GM12878 (cell line): Measurements from ENCODE around the gene ELOVL5. TPM values are rescaled to one million over a fixed set of nuclear protein-coding genes. Genes with fewer than 3 reads are reported as not detected.

Experiments
- ATAC-seq: fragments of 200-7000 bp; cut with Tn5 transposase; 3 replicates; pipeline ENCODE4 v1.9.1; 2020; ENCODE audit warnings: mild to moderate bottlenecking, moderate library complexity
- BruUV-seq: library from RNA; stranded (reverse); fragments of 400-500 nt; replicated peaks from 2 replicates; lab custom pipeline; 2021; lab: Mats Ljungman, UMichigan
- CTCF ChIA-PET: fragments of 300-600 bp; sonication (Branson Sonifier 250); formaldehyde crosslinking; extraction: SDS; loops from one replicate; lab custom pipeline; 2021; ENCODE audit warnings: inconsistent platforms; lab: Yijun Ruan, JAX
- POLR2A ChIA-PET: fragments of 350-600 bp; formaldehyde crosslinking; extraction: SDS; loops from one replicate; lab custom pipeline; 2021; ENCODE audit warnings: inconsistent platforms; lab: Charles Lee
- RAD21 ChIA-PET: fragments of 300-600 bp; sonication (Branson Sonifier 250); formaldehyde crosslinking; loops from one replicate; lab custom pipeline; 2023; ENCODE audit warnings: antibody characterized with exemption; ENCODE audit not compliant: unreplicated experiment; lab: Charles Lee
- SMC1A ChIA-PET: fragments of 300-600 bp; sonication (Branson Sonifier 250); formaldehyde crosslinking; loops from one replicate; lab custom pipeline; 2023; ENCODE audit not compliant: unreplicated experiment, uncharacterized antibody; lab: Charles Lee
- DNase-seq: peaks from one replicate; pipeline ENCODE4 v3.0.0-alpha.2; 2011; ENCODE audit warnings: low read depth, low spot score
- FAIRE-seq: peaks from 3 replicates; lab custom pipeline; 2011; peaks lifted over from hg19 to GRCh38; lab: Jason Lieb, UNC
- H2AFZ ChIP-seq: 2 replicates; pipeline ENCODE4 v1.6.0; 2011; ENCODE audit warnings: low read depth, low read length, control low read depth; ENCODE audit not compliant: control insufficient read depth
- H3K27ac ChIP-seq: 2 replicates; pipeline ENCODE4 v1.5.1; 2011; ENCODE audit warnings: control low read depth; ENCODE audit not compliant: control insufficient read depth, insufficient read depth
- H3K27me3 ChIP-seq, 2 experiments: replicated peaks in 1 of 2; 2 replicates each; pipeline versions ENCODE4 v1.6.0 to v1.6.1; 2011; ENCODE audit warnings: low read length in 1 of 2; ENCODE audit not compliant: control insufficient read depth in 2 of 2, insufficient read depth in 2 of 2
- H3K36me3 ChIP-seq, 2 experiments: 2 replicates each; pipeline ENCODE4 v1.5.1; 2011; ENCODE audit warnings: low read length in 1 of 2; ENCODE audit not compliant: control insufficient read depth in 2 of 2, insufficient read depth in 2 of 2
- H3K4me1 ChIP-seq: 2 replicates; pipeline ENCODE4 v1.6.1; 2011; ENCODE audit warnings: mild to moderate bottlenecking, low read length, moderate library complexity, mixed read lengths; ENCODE audit not compliant: control insufficient read depth, insufficient read depth
- H3K4me2 ChIP-seq: 2 replicates; pipeline ENCODE4 v1.6.0; 2011; ENCODE audit warnings: control low read depth; ENCODE audit not compliant: control insufficient read depth, insufficient read depth
- H3K4me3 ChIP-seq: fragments of 200-600 bp; sonication (generic); 2 replicates; pipeline ENCODE4 v1.5.1; 2016
- H3K79me2 ChIP-seq: 2 replicates; pipeline ENCODE4 v1.6.0; 2011; ENCODE audit warnings: low read length; ENCODE audit not compliant: control insufficient read depth, insufficient read depth
- H3K9ac ChIP-seq: 2 replicates; pipeline ENCODE4 v1.8.0; 2011; ENCODE audit warnings: low read length, control low read depth, mixed read lengths; ENCODE audit not compliant: control insufficient read depth, insufficient read depth
- H3K9me3 ChIP-seq: replicated peaks from 3 replicates; pipeline ENCODE4 v1.5.1; 2011; ENCODE audit warnings: mild to moderate bottlenecking, low read length; ENCODE audit not compliant: control insufficient read depth, insufficient read depth
- H4K20me1 ChIP-seq: 2 replicates; pipeline ENCODE4 v1.6.0; 2011; ENCODE audit not compliant: control insufficient read depth, insufficient read depth
- BCLAF1 ChIP-seq: fragments of 450-650 bp; IDR thresholded peaks from 2 replicates; pipeline ENCODE4 v1.6.1; 2017; ENCODE audit warnings: antibody characterized with exemption, mild to moderate bottlenecking, moderate library complexity
- CEBPB ChIP-seq, 2 experiments: fragments of 150-350 bp in 1 of 2; IDR thresholded peaks; 2 replicates each; pipeline ENCODE4 v1.6.1; 2012 to 2014; ENCODE audit warnings: low read depth in 2 of 2, low read length in 2 of 2, borderline replicate concordance in 1 of 2, inconsistent platforms in 1 of 2
- HCFC1 ChIP-seq: fragments of 150-350 bp; IDR thresholded peaks from 2 replicates; pipeline ENCODE4 v1.6.1; 2014; ENCODE audit warnings: low read length
- IRF4 ChIP-seq: IDR thresholded peaks from 2 replicates; pipeline ENCODE4 v1.6.1; 2011; ENCODE audit warnings: low read depth, low read length
- KDM1A ChIP-seq: fragments of 200-600 bp; sonication (generic); IDR thresholded peaks from 2 replicates; pipeline ENCODE4 v1.6.1; 2016; ENCODE audit warnings: borderline replicate concordance
- NR2C1 ChIP-seq: fragments of 450-650 bp; IDR thresholded peaks from 2 replicates; pipeline ENCODE4 v1.6.1; 2017; ENCODE audit warnings: antibody characterized with exemption, mild to moderate bottlenecking, moderate library complexity
- RCOR1 ChIP-seq: conservative IDR thresholded peaks from 2 replicates; pipeline ENCODE4 v1.6.1; 2012; ENCODE audit warnings: low read depth, low read length, improper control_type of control experiment
- SIX5 ChIP-seq: IDR thresholded peaks from 2 replicates; pipeline ENCODE4 v1.6.1; 2011; ENCODE audit warnings: mild to moderate bottlenecking, low read depth, low read length, moderate library complexity; ENCODE audit not compliant: severe bottlenecking
- STAT1 ChIP-seq: fragments of 450-650 bp; conservative IDR thresholded peaks from 2 replicates; pipeline ENCODE4 v1.6.1; 2014; ENCODE audit warnings: antibody characterized with exemption, mild to moderate bottlenecking
- WRNIP1 ChIP-seq: IDR thresholded peaks from 2 replicates; pipeline ENCODE4 v1.6.1; 2011; ENCODE audit warnings: low read depth, low read length, improper control_type of control experiment, borderline replicate concordance
- YY1 ChIP-seq: IDR thresholded peaks from 2 replicates; pipeline ENCODE4 v1.6.1; 2011; ENCODE audit warnings: low read depth, mild to moderate bottlenecking, low read length
- WGBS: methylation state at CpG from one replicate; pipeline ENCODE4 v1.1.6; 2016; ENCODE audit warnings: low lambda C conversion rate; ENCODE audit not compliant: insufficient replicate concordance, insufficient coverage; ENCODE audit errors: missing lambda C conversion rate; 5-methylcytosine and 5-hydroxymethylcytosine counted together
- in situ Hi-C: fragments of 300-500 bp; cut with MboI; formaldehyde crosslinking; loops from 9 replicates; pipeline ENCODE4 v1.14.3; 2018; ENCODE audit warnings: mixed read lengths
- intact Hi-C: fragments of 100-400 bp; cut with micrococcal nuclease; formaldehyde crosslinking; loops from one replicate; pipeline ENCODE4 v1.14.2; 2022; ENCODE audit not compliant: unreplicated experiment
- polyA plus RNA-seq, 11 experiments: library from polyadenylated mRNA; depleted of rRNA in 4 of 11; unstranded in 6 of 11; stranded (reverse) in 5 of 11; fragments of >200 nt; fragmentation: Nextera tagmentation in 4 of 11; fragmentation: Illumina TruSeq in 1 of 11; extraction: Ambion mirVana in 4 of 11; extraction: Trizol in 1 of 11; gene quantifications; 1 replicate in 1 of 11; 2 replicates in 10 of 11; pipeline versions ENCODE4 v1.2.1 to v1.2.3, GENCODE V29; 2011 to 2016; ENCODE audit warnings: inconsistent platforms in 2 of 11, missing spikeins in 2 of 11, low read depth in 1 of 11
- total RNA-seq, 4 experiments: library from RNA; depleted of rRNA in 3 of 4; stranded (reverse); fragments of >200 nt in 3 of 4; fragmentation: Illumina TruSeq in 1 of 4; extraction: Trizol in 1 of 4; gene quantifications; 2 replicates each; pipeline versions ENCODE4 v1.2.1 to v1.2.3, GENCODE V29; 2013 to 2021
- TF ChIP-seq, protein P1 (sequence below): IDR thresholded peaks from 2 replicates; pipeline ENCODE4 v1.6.1; 2011; ENCODE audit warnings: borderline replicate concordance, low read depth, mild to moderate bottlenecking, moderate library complexity, low read length; ENCODE audit not compliant: insufficient read depth, poor library complexity, severe bottlenecking
- TF ChIP-seq, protein P2 (sequence below): IDR thresholded peaks from 2 replicates; pipeline ENCODE4 v1.6.1; 2012; ENCODE audit warnings: low read depth, low read length, improper control_type of control experiment
- TF ChIP-seq, protein P3 (sequence below): fragments of 450-650 bp; IDR thresholded peaks from 2 replicates; pipeline ENCODE4 v1.6.1; 2018; ENCODE audit warnings: mild to moderate bottlenecking, low read depth, moderate library complexity; ENCODE audit not compliant: partially characterized antibody

Gene ELOVL5
- total and polyA plus RNA-seq, 10 of the 15 experiments (the other 5 are each of a cell fraction or from before 2014, with no cell fraction given) = 156 to 241 (median 196) TPM

DNA sequence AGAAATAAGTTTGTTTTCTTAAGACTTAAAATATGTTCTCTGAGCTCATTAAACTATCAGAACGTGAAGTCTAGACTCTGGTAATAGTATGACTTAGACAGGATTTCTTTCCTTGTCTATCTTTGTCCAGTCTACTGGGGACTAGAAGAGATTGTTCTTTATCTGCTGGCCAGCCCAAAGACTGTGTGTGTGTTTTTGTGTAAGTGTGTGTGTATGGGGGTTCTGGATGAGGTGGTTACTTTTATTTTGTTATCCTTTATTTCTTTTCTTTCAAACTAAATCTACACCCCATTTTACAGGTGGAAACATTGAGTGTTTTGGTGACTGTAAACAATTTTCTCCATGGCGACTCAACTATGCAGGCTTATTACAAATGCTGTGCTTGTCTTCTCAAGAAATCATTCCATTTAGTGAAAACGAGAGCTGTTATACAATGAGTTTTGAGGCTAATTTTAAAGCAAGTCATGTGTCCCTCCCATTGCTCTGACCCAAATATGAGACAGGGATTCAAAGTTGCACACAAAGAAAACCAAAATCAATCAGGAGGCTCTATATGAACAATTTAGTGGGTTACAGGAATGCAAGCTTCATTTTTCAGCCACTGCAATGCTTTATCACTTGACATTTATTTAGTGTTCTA, 97.6 kb downstream of the ELOVL5 start:
- POLR2A ChIA-PET = interaction anchor here (1.6 kb wide), 1 partner anchor 13 kb away, joined by 3 read pairs; no protein-coding TSS in a partner anchor
- CTCF ChIA-PET = interaction anchor here (1.0 to 1.3 kb wide), 6 partner anchors 21 to 185 kb away, joined by 3 to 6 read pairs (median 4); no protein-coding TSS in a partner anchor
- TF ChIP-seq, protein P1, sequence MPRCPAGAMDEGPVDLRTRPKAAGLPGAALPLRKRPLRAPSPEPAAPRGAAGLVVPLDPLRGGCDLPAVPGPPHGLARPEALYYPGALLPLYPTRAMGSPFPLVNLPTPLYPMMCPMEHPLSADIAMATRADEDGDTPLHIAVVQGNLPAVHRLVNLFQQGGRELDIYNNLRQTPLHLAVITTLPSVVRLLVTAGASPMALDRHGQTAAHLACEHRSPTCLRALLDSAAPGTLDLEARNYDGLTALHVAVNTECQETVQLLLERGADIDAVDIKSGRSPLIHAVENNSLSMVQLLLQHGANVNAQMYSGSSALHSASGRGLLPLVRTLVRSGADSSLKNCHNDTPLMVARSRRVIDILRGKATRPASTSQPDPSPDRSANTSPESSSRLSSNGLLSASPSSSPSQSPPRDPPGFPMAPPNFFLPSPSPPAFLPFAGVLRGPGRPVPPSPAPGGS = no peak
- no peak for TF ChIP-seq WRNIP1
- TF ChIP-seq RCOR1 = no peak
- TF ChIP-seq, protein P2, sequence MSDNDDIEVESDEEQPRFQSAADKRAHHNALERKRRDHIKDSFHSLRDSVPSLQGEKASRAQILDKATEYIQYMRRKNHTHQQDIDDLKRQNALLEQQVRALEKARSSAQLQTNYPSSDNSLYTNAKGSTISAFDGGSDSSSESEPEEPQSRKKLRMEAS = no peak
- TF ChIP-seq BCLAF1 = no peak
- TF ChIP-seq IRF4 = no peak
- TF ChIP-seq, protein P3, sequence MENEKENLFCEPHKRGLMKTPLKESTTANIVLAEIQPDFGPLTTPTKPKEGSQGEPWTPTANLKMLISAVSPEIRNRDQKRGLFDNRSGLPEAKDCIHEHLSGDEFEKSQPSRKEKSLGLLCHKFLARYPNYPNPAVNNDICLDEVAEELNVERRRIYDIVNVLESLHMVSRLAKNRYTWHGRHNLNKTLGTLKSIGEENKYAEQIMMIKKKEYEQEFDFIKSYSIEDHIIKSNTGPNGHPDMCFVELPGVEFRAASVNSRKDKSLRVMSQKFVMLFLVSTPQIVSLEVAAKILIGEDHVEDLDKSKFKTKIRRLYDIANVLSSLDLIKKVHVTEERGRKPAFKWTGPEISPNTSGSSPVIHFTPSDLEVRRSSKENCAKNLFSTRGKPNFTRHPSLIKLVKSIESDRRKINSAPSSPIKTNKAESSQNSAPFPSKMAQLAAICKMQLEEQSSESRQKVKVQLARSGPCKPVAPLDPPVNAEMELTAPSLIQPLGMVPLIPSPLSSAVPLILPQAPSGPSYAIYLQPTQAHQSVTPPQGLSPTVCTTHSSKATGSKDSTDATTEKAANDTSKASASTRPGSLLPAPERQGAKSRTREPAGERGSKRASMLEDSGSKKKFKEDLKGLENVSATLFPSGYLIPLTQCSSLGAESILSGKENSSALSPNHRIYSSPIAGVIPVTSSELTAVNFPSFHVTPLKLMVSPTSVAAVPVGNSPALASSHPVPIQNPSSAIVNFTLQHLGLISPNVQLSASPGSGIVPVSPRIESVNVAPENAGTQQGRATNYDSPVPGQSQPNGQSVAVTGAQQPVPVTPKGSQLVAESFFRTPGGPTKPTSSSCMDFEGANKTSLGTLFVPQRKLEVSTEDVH = no peak
- no peak for TF ChIP-seq YY1
- no peak for TF ChIP-seq SIX5
- TF ChIP-seq NR2C1 = no peak
- no peak for TF ChIP-seq CEBPB (IDR thresholded peaks at IDR 0.05; ENCODE audit: borderline replicate concordance in 1 of 2, low read depth in 2 of 2, low read length in 2 of 2)
- TF ChIP-seq STAT1 = no peak
- no peak for TF ChIP-seq HCFC1
- TF ChIP-seq KDM1A = no peak

More for the DNA sequence above, 97.6 kb downstream of the ELOVL5 start:
- in situ Hi-C loops (no loop called here), intact Hi-C loops (loop anchor here (10.0 kb wide), 1 partner anchor 474 kb away; no protein-coding TSS in a partner anchor)
- DNase-seq = no peak
- Histone ChIP-seq H3K4me3 (no peak overlapping the region), H3K79me2 (no peaks in the 10 kb centered on the region), H3K27ac (no peak overlapping the region), H4K20me1 (no peaks in the 10 kb centered on the region), H3K4me2 (no peak overlapping the region), H3K9me3 (no peaks in the 10 kb centered on the region), H2AFZ (no peak overlapping the region), H3K36me3 (no peaks in the 10 kb centered on the region), H3K9ac (no peak overlapping the region), H3K4me1 (no peaks in the 10 kb centered on the region), H3K27me3 (no peaks in the 10 kb centered on the region)
- RAD21 ChIA-PET = interaction anchor here (1.0 kb wide), 1 partner anchor 63 kb away, joined by 3 read pairs; no protein-coding TSS in a partner anchor
- no peak for ATAC-seq
- SMC1A ChIA-PET = interaction anchor here (0.7 to 1.6 kb wide), 8 partner anchors 12 to 188 kb away, joined by 3 to 9 read pairs (median 3); no protein-coding TSS in a partner anchor
- WGBS = 78% methylated on average over 3 of the region's 3 CpGs
- no peak for FAIRE-seq
- no TSS peak for BruUV-seq
